Right lobe of liver (tissue), 6 donors: Measurements from ENCODE around the gene CCNL1. TPM values are rescaled to one million over a fixed set of nuclear protein-coding genes. Genes with fewer than 3 reads are reported as not detected.
"Not testable (repeated sequence)": the region's sequence is repeated elsewhere in the genome, so short reads cannot be mapped to it uniquely, and the experiment has no call there.

ENCODE experiments used
- ATAC-seq, 4 donors: fragments of 200-7000 bp; cut with Tn5 transposase; one replicate each; pipeline ENCODE4 v1.9.1; 2020; ENCODE audit warnings: mild to moderate bottlenecking in 4 of 4, moderate library complexity in 4 of 4
- DNase-seq, 3 donors: peaks; one replicate each; pipeline ENCODE4 v3.0.0-alpha.2; 2020
- H3K27ac ChIP-seq, 3 donors: fragments of 200-600 bp; one replicate each; pipeline ENCODE4 v1.8.0; 2022
- H3K27me3 ChIP-seq, 2 donors: fragments of 200-600 bp; one replicate each; pipeline ENCODE4 v1.8.0; 2022
- H3K36me3 ChIP-seq, 4 donors: fragments of 200-600 bp; sonication (generic) in 1 of 4; one replicate each; pipeline versions ENCODE4 v1.5.1 to v1.8.0; 2017 to 2022; ENCODE audit warnings: control low read depth in 1 of 4
- H3K4me1 ChIP-seq, 4 donors: fragments of 200-600 bp; sonication (generic) in 1 of 4; one replicate each; pipeline versions ENCODE4 v1.5.1 to v1.8.0; 2017 to 2022; ENCODE audit warnings: control low read depth in 1 of 4
- H3K4me3 ChIP-seq, 3 donors: fragments of 200-600 bp; one replicate each; pipeline ENCODE4 v1.8.0; 2022
- H3K9me3 ChIP-seq, 4 donors: fragments of 200-600 bp; sonication (generic) in 1 of 4; one replicate each; pipeline versions ENCODE4 v1.5.1 to v1.8.0; 2017 to 2022; ENCODE audit warnings: control low read depth in 1 of 4
- POLR2A ChIP-seq: fragments of 450-650 bp; IDR thresholded peaks from one replicate; pipeline ENCODE4 v1.6.1; 2017; ENCODE audit warnings: antibody characterized with exemption, mild to moderate bottlenecking
- WGBS: methylation state at CpG from one replicate; pipeline ENCODE4 v1.1.6; 2018; ENCODE audit warnings: low coverage, low lambda C conversion rate; ENCODE audit not compliant: insufficient coverage; ENCODE audit errors: missing lambda C conversion rate; 5-methylcytosine and 5-hydroxymethylcytosine counted together
- intact Hi-C, 2 donors: fragments of 100-400 bp; cut with DNase I; formaldehyde crosslinking; loops; one replicate each; pipeline versions ENCODE4 v1.11.2 to v1.14.1; 2022
- total RNA-seq, 6 experiments: library from RNA; depleted of rRNA in 2 of 6; stranded (reverse); fragments of >200 nt in 2 of 6; fragmentation: NEBNext Ultra II Directional in 3 of 6; extraction: Animal tissue kit (Norgen Biotek cat#: 25700) in 3 of 6; gene quantifications; one replicate each; pipeline versions ENCODE4 v1.1.0 to v1.2.4, GENCODE V29; 2016 to 2023
- TF ChIP-seq, protein P1 (sequence below), 4 donors: fragments of 200-600 bp in 3 of 4; fragments of 450-650 bp in 1 of 4; IDR thresholded peaks; one replicate each; pipeline versions ENCODE4 v1.5.1 to v1.8.0; 2016 to 2022; ENCODE audit warnings: antibody characterized with exemption in 4 of 4, mild to moderate bottlenecking in 2 of 4
- donor health status: DM: no; HTN: yes; CAD: no.
- donor health status: DM: no; HTN: no; CAD: no.
- donor health status: DM: no; HTN: no; CAD: no.
- donor health status: DM: no; HTN: yes; CAD: no.
- donor health status: DM: no; HTN: yes; CAD: no.

CCNL1 gene
- total RNA-seq, 6 experiments from 2014 or later: 34.0 to 153 (median 78.5) TPM

- Histone ChIP-seq H3K27ac (no peak overlapping the region), H3K9me3 (no peaks in the 10 kb centered on the region), H3K27me3 (no peaks in the 10 kb centered on the region), H3K36me3 (no peaks in the 10 kb centered on the region), H3K4me3 (no peak overlapping the region), H3K4me1 (no peaks in the 10 kb centered on the region)
- TF ChIP-seq, protein P1, sequence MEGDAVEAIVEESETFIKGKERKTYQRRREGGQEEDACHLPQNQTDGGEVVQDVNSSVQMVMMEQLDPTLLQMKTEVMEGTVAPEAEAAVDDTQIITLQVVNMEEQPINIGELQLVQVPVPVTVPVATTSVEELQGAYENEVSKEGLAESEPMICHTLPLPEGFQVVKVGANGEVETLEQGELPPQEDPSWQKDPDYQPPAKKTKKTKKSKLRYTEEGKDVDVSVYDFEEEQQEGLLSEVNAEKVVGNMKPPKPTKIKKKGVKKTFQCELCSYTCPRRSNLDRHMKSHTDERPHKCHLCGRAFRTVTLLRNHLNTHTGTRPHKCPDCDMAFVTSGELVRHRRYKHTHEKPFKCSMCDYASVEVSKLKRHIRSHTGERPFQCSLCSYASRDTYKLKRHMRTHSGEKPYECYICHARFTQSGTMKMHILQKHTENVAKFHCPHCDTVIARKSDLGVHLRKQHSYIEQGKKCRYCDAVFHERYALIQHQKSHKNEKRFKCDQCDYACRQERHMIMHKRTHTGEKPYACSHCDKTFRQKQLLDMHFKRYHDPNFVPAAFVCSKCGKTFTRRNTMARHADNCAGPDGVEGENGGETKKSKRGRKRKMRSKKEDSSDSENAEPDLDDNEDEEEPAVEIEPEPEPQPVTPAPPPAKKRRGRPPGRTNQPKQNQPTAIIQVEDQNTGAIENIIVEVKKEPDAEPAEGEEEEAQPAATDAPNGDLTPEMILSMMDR (IDR thresholded peaks at IDR 0.05): no peak
- no peak for TF ChIP-seq POLR2A
- intact Hi-C loops: no loop called here
- ATAC-seq: no peak
- no peak for DNase-seq
- 90% methylated on average over 2 of the region's 3 CpGs for WGBS
These were observed 22.9 kb upstream of the CCNL1 start for GRCh38 chr3:157182879-157183278.

GRCh38 chr3:157180262-157180661 is 20.3 kb upstream of the CCNL1 start:
- H3K36me3 ChIP-seq: no peaks in the 10 kb centered on the region
- no peaks in the 10 kb centered on the region for H3K27me3 ChIP-seq
- no peaks in the 10 kb centered on the region for H3K9me3 ChIP-seq
- intact Hi-C loops: no loop called here
- ATAC-seq (no peak), DNase-seq (no peak)
- H3K4me3 ChIP-seq: no peak overlapping the region
- H3K4me1 ChIP-seq: peaks cover 0 to 6% (median 3%) of the 10 kb centered on the region in 4 donors
- TF ChIP-seq, protein P1 (IDR thresholded peaks at IDR 0.05): no peak
- TF ChIP-seq POLR2A: no peak
- 91% methylated on average over 2 of the region's 2 CpGs for WGBS
- no peak overlapping the region for H3K27ac ChIP-seq

- no peak for ATAC-seq
- Histone ChIP-seq H3K4me1 (peaks cover 0 to 6% (median 3%) of the 10 kb centered on the region in 4 donors), H3K9me3 (no peaks in the 10 kb centered on the region), H3K27ac (no peak overlapping the region), H3K27me3 (no peaks in the 10 kb centered on the region), H3K36me3 (no peaks in the 10 kb centered on the region), H3K4me3 (no peak overlapping the region)
- no peak for TF ChIP-seq POLR2A
- TF ChIP-seq, protein P1 (IDR thresholded peaks at IDR 0.05): no peak
- 97% methylated on average over 10 of the region's 27 CpGs for WGBS
- intact Hi-C loops: no loop called here
- peak in 1 of 3 donors; percentile 18 for DNase-seq
These were observed 19.4 kb upstream of the CCNL1 start for GRCh38 chr3:157179365-157179803.

DNA sequence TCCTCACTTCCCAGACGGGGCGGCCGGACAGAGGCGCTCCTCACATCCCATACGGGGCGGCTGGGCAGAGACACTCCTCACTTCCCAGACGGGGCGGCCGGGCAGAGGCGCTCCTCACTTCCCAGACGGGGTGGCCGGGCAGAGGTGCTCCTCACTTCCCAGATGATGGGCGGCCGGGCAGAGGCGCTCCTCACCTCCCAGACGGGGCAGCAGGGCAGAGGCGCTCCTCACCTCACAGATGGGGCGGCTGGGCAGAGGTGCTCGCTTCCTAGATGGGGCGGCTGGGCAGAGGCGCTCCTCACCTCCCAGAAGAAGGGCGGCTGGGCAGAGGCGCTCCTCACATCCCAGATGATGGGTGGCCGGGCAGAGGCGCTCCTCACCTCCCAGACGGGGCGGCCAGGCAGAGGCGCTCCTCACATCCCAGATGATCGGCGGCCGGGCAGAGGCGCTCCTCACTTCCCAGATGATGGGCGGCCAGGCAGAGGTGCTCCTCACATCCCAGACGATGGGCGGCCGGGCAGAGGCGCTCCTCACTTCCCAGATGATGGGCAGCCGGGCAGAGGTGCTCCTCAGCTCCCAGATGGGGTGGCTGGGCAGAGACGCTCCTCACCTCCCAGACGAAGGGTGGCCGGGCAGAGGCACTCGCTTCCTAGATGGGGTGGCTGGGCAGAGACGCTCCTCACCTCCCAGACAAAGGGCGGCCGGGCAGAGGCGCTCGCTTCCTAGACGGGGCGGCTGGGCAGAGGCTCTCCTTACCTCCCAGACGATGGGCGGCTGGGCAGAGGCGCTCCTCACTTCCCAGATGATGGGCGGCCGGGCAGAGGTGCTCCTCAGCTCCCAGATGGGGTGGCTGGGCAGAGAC is 18.8 kb upstream of the CCNL1 start:
- H3K36me3 ChIP-seq, DNase-seq, H3K4me3 ChIP-seq, H3K27me3 ChIP-seq, H3K27ac ChIP-seq, ATAC-seq, intact Hi-C loops, H3K4me1 ChIP-seq, H3K9me3 ChIP-seq: not testable (repeated sequence)
- 100% methylated on average over 7 of the region's 54 CpGs for WGBS

GRCh38 chr3:157177801-157178453 is 18.0 kb upstream of the CCNL1 start:
- H3K4me1 ChIP-seq, DNase-seq, H3K36me3 ChIP-seq, ATAC-seq, intact Hi-C loops, H3K27ac ChIP-seq, H3K27me3 ChIP-seq, H3K9me3 ChIP-seq, H3K4me3 ChIP-seq: not testable (repeated sequence)
- WGBS: 66% methylated on average over 7 of the region's 9 CpGs
